ENCODE results near the gene KAZN.

- TF ChIP-seq LEF1 (IDR thresholded peaks at IDR 0.05; ENCODE audit: borderline replicate concordance), result no peak
- TF ChIP-seq BHLHE40 (IDR thresholded peaks at IDR 0.05; ENCODE audit: borderline replicate concordance), result no peak
- no peak for TF ChIP-seq ARNT (IDR thresholded peaks at IDR 0.05)
- TF ChIP-seq FOXK2 (IDR thresholded peaks at IDR 0.05), result no peak
Measured at GRCh38 chr1:14962407-14962806, 363.9 kb downstream of the KAZN start.

All from HEK293T (cell line).